GM12872 (cell line): ENCODE results near the gene PPP1CA.

Source experiments
- TF ChIP-seq, protein P1 (sequence below): IDR thresholded peaks from 3 replicates; pipeline ENCODE4 v1.5.1; 2011; ENCODE audit warnings: low read depth, mild to moderate bottlenecking, low read length, moderate library complexity; ENCODE audit not compliant: insufficient read depth

Gene PPP1CA

DNA sequence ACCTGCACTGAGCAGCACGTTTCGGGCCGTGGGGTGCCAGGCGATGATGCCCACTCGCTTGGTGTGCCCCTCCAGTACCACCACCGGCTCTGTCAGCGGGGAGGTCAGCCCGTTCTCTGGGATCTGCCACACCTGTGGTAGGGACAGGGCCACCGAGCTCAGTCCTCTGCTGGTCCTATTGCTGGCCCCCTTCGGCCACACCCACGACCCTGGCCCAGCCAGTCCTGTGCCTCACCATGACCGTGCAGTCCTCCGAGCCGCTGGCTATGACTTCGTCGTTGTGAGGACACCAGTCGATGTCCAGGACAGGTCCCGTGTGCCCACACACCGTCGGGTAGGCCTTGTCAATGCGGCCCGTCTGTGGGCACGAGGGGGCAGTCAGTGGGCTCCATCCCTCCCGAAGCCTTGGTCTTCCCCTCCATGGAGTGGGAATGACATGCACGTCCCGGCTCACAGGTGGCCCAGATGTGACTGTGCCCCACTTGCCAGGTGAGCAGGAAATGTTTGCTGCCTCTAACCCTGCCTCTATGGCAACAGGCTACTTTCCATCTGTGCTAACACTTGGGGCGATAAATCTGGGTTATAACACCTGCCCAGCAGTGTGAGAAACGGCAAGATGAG, 40.2 kb upstream of the PPP1CA start:
- TF ChIP-seq, protein P1, sequence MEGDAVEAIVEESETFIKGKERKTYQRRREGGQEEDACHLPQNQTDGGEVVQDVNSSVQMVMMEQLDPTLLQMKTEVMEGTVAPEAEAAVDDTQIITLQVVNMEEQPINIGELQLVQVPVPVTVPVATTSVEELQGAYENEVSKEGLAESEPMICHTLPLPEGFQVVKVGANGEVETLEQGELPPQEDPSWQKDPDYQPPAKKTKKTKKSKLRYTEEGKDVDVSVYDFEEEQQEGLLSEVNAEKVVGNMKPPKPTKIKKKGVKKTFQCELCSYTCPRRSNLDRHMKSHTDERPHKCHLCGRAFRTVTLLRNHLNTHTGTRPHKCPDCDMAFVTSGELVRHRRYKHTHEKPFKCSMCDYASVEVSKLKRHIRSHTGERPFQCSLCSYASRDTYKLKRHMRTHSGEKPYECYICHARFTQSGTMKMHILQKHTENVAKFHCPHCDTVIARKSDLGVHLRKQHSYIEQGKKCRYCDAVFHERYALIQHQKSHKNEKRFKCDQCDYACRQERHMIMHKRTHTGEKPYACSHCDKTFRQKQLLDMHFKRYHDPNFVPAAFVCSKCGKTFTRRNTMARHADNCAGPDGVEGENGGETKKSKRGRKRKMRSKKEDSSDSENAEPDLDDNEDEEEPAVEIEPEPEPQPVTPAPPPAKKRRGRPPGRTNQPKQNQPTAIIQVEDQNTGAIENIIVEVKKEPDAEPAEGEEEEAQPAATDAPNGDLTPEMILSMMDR: no peak

DNA sequence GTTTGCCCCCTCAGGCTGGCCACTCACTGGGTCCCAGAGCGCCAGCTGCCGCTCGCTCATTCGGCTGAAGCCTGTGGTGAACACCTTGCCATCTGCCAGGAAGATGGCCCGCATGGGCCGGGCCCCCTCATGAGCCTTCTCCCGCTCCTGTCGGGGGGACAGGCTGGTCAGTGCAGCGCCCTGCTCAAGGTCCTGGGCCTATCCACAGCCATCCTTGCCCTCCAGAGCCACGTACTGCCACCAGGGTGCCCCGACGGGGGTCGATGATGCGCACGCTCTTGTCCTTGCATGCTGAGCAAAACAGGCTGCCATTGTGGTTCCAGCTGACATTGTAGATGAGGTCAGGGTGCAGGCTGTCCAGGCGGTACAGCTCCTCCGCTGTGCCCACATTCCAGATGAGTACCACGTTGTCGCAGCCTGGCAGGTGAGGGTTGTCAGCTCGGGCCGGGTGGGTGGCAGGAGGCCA, 39.5 kb upstream of the PPP1CA start:
- TF ChIP-seq, protein P1: no peak

DNA sequence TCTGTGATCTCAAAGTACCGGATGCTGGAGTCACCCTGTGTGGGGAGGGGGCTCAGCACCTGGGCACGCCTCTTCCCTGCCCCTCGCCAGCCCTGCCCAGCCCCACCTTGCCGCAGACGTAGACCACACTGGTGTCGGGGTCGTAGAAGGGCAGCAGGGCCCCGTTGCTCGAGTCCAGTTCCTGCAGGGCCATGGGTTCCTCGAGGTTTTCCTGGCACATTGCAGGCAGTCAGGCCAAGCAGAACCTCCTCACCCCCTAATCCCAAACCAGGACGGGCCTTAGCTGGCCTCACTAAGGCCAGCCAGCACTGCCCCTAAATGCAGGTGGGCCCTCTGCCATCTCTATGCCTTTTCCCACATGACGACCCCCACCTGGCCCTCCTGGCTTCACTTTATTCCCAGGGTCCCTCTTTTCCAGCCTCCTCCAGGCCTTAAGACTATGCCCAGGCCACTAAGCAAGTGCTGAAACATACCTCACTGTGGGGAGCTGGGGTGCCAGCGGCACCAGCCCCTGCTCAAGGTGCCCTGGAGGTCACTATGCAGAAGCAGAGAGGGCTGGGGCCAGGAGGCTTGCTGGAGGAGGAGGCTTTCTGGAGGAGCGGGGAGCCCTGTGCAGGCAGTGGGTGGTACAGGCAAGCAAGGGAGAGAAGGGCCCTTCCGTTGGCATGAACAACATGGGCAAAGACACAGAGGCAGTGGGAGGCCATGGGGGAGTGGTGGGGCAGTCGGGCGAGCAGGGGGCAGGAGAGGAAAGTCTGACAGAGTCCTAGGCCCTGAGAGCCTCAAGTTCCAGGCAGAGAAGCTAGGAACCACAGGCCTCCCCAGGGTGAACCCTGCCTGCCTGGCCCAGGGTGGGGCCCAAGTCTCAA, 38.8 kb upstream of the PPP1CA start:
- TF ChIP-seq, protein P1: no peak

DNA sequence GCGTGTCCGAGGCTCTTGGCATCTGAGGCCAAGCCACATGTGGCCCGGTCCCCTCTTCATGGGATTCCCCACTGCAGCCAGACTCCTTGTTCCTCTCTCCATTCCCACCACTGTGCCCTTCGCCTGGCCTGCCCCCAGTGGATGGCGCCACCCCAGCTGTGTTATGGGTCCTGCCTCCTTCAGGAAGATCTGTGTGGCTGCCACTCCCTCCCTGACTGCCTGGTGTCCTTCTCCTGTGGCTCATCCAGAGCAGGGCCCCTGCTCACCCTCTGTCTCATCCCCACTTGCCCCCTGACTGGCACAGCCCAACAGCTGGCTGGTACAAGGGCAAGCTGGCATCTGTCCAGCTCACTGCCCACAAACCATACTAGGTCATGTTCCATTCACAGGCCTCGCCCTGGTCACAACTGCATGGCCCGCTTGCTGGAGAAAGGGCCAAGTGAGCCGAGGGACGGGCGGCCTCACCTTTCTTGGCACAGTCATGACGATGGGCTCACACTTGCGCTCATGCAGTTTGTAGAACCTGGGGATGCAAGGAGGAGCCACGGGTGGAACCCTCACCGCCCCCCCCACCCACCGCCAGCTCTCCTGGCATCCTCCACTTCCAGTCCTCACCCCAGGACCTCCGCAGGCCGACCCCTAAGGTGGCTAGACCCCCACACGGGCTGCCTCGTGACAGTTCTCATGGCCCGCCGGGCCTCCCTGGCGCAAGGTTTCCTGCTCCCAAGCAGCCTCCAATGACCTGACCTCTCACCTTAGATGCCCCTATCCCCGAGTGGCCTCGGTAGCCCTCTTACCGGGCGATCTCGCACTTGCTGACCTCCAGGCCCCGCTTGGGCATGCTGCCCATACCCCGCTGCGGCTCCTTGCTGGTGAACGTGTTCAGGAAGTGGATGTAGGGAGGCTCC, 37.9 kb upstream of the PPP1CA start:
- TF ChIP-seq, protein P1: 0 out of 3 replicates have a peak, but pooled peaks have one; percentile 28

DNA sequence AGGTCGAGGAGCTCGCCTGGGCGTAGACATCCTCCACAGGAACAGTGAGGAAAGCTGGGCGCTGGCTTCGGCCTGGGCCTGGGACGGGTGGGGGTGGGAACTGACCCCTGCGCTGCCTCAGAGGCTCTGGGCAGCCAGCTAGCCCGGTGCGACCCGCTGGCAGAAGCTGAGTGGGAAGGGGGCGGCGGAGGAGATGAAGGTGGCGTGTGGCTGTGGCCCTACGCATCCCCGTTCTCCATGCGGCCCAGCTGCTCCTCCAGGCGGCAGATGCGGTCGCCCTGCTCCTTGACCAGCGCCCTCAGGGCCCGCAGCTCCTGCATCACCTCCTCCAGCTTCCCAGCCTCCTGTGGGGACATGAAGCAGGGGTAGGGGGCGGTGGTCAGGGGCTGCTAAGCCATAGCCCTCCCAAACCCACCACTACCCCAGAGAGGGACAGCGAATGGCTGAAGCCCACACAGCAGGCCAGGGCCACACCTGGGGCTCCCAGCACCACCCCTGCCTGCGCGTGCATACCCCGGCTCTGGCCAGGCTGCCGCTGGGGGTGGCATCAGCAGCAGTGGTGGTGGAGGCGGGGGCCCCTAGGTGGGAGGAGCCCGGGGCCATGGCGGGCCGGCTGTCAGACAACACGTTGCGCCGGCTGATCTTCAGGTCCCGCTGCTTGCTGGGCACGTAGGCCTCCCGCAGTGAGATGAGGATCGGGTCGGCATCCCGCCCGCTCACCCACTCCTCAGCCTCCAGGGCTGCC, 36.7 kb upstream of the PPP1CA start:
- TF ChIP-seq, protein P1: no peak

DNA sequence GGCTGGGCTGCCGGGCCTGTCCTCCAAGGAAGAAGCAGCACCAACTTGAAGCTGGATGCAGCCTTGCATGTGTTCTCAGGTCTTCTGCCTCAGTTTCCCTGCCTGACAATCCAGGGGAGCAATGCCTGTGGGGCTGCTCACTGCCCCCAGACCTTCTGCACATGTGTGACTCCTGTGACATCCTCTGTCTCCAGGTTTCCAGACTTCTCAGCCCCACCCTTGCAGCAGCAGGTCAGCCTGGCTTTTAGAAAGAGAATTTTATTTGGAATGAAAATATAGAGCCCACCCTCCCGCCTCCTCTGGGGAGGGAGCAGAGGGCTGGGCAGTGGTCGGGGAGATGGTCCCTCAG, 36.1 kb upstream of the PPP1CA start:
- TF ChIP-seq, protein P1: no peak
